Spleen (tissue), 7 donors: ENCODE results near the gene TSPYL1.

Source experiments
- CTCF ChIP-seq, 11 experiments: fragments of 200-600 bp in 7 of 11; fragments of 450-650 bp in 4 of 11; sonication (generic) in 4 of 11; IDR thresholded peaks in 8 of 11; conservative IDR thresholded peaks in 3 of 11; 1 replicate in 7 of 11; 2 replicates in 4 of 11; pipeline versions ENCODE4 v1.4.0 to v1.8.0; 2016 to 2021; ENCODE audit warnings: antibody characterized with exemption in 11 of 11, inconsistent platforms in 4 of 11, mild to moderate bottlenecking in 1 of 11
- POLR2A ChIP-seq, 3 donors: fragments of 450-650 bp; IDR thresholded peaks; one replicate each; pipeline ENCODE4 v1.5.1; 2017; ENCODE audit warnings: antibody characterized with exemption in 3 of 3, mild to moderate bottlenecking in 1 of 3
- donor health status: DM: no; HTN: no; CAD: no; lungs with moderate emphysema.
- donor health status: DM: no; HTN: no; CAD: no.
- donor health status: DM: no; HTN: no; CAD: no.

GRCh38 chr6:116229287-116229913, 50.3 kb downstream of the TSPYL1 start:
- no peak for TF ChIP-seq CTCF (IDR thresholded peaks at IDR 0.05 in 8 of 11, conservative IDR thresholded peaks at IDR 0.05 in 3 of 11)
- no peak for TF ChIP-seq POLR2A (IDR thresholded peaks at IDR 0.05)
